Measurements from ENCODE around the gene VPREB1.

DNA sequence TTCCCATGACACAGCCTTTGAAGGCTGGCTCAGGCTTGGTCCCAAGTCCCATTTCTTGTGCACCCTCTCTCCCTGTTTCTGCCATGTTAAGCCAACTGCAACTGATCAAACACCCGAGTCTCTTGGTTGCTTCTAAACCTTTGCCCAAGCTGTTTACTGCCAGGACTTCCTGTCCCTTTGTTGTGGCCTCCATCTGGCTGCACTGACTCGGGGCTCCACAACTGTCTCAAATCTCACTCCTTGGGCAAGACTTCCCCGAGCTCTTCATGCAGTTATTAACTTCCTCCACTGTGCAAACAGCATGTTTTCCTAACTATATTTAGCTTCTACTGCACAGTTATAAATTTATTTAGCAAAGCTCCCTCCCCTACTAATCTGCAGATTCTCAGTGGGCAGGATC is 4.3 kb downstream of the VPREB1 start:
- TF ChIP-seq, protein P1, sequence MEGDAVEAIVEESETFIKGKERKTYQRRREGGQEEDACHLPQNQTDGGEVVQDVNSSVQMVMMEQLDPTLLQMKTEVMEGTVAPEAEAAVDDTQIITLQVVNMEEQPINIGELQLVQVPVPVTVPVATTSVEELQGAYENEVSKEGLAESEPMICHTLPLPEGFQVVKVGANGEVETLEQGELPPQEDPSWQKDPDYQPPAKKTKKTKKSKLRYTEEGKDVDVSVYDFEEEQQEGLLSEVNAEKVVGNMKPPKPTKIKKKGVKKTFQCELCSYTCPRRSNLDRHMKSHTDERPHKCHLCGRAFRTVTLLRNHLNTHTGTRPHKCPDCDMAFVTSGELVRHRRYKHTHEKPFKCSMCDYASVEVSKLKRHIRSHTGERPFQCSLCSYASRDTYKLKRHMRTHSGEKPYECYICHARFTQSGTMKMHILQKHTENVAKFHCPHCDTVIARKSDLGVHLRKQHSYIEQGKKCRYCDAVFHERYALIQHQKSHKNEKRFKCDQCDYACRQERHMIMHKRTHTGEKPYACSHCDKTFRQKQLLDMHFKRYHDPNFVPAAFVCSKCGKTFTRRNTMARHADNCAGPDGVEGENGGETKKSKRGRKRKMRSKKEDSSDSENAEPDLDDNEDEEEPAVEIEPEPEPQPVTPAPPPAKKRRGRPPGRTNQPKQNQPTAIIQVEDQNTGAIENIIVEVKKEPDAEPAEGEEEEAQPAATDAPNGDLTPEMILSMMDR (IDR thresholded peaks at IDR 0.05; ENCODE audit: borderline replicate concordance, extremely low read depth, low read length, poor library complexity, severe bottlenecking), result no peak
- TF ChIP-seq EZH2 (IDR thresholded peaks at IDR 0.05; ENCODE audit: borderline replicate concordance, low read depth, low read length, severe bottlenecking), result no peak
